Keratinocyte (primary cell): ENCODE measurements around the gene CELF5.

ENCODE experiments used
- EZH2 ChIP-seq: IDR thresholded peaks from one replicate; pipeline ENCODE4 v1.6.1; 2012; ENCODE audit warnings: inconsistent platforms, mild to moderate bottlenecking, low read length, moderate library complexity
- TF ChIP-seq, protein P1 (sequence below), 3 experiments: IDR thresholded peaks in 1 of 3; conservative IDR thresholded peaks in 1 of 3; optimal IDR thresholded peaks in 1 of 3; 2 replicates in 2 of 3; 3 replicates in 1 of 3; pipeline versions ENCODE3 to v1.5.1; 2011; ENCODE audit warnings: low read length in 3 of 3, mild to moderate bottlenecking in 3 of 3, moderate library complexity in 2 of 3, control low read depth in 1 of 3, inconsistent platforms in 1 of 3; ENCODE audit not compliant: insufficient read depth in 2 of 3; ENCODE audit errors: extremely low read depth in 1 of 3

- TF ChIP-seq, protein P1, sequence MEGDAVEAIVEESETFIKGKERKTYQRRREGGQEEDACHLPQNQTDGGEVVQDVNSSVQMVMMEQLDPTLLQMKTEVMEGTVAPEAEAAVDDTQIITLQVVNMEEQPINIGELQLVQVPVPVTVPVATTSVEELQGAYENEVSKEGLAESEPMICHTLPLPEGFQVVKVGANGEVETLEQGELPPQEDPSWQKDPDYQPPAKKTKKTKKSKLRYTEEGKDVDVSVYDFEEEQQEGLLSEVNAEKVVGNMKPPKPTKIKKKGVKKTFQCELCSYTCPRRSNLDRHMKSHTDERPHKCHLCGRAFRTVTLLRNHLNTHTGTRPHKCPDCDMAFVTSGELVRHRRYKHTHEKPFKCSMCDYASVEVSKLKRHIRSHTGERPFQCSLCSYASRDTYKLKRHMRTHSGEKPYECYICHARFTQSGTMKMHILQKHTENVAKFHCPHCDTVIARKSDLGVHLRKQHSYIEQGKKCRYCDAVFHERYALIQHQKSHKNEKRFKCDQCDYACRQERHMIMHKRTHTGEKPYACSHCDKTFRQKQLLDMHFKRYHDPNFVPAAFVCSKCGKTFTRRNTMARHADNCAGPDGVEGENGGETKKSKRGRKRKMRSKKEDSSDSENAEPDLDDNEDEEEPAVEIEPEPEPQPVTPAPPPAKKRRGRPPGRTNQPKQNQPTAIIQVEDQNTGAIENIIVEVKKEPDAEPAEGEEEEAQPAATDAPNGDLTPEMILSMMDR (optimal IDR thresholded peaks at IDR 0.05 in 1 of 3, IDR thresholded peaks at IDR 0.05 in 1 of 3, conservative IDR thresholded peaks at IDR 0.05 in 1 of 3; ENCODE audit: extremely low read depth in 1 of 3, insufficient read depth in 2 of 3, low read length in 3 of 3) = no peak
- TF ChIP-seq EZH2 = no peak
These were observed 4.9 kb downstream of the CELF5 start for GRCh38 chr19:3229346-3229743.
